ENCODE data around the gene LBP.
"Not testable (repeated sequence)": the region's sequence is repeated elsewhere in the genome, so short reads cannot be mapped to it uniquely, and the experiment has no call there.

Gene LBP

GRCh38 chr20:38383147-38383546 lies 36.9 kb downstream of the LBP start:
- no peak for TF ChIP-seq GATA1 (IDR thresholded peaks at IDR 0.05; ENCODE audit: low read depth, low read length)
- no peak for TF ChIP-seq POLR2A (IDR thresholded peaks at IDR 0.05; ENCODE audit: low read length)
- no peak for DNase-seq

GRCh38 chr20:38386004-38386403 lies 39.7 kb downstream of the LBP start:
- TF ChIP-seq GATA1 (IDR thresholded peaks at IDR 0.05; ENCODE audit: low read depth, low read length) (no peak), POLR2A (IDR thresholded peaks at IDR 0.05; ENCODE audit: low read length) (no peak)
- DNase-seq = no peak

- no peak for DNase-seq
- no peak for TF ChIP-seq POLR2A (IDR thresholded peaks at IDR 0.05; ENCODE audit: low read length)
- TF ChIP-seq GATA1 (IDR thresholded peaks at IDR 0.05; ENCODE audit: low read depth, low read length) = no peak
Observed at GRCh38 chr20:38386851-38387250, 40.6 kb downstream of the LBP start.

- no peak for TF ChIP-seq GATA1 (IDR thresholded peaks at IDR 0.05; ENCODE audit: low read depth, low read length)
- TF ChIP-seq POLR2A (IDR thresholded peaks at IDR 0.05; ENCODE audit: low read length) = no peak
- no peak for DNase-seq
Observed at GRCh38 chr20:38387953-38388352, 41.7 kb downstream of the LBP start.

GRCh38 chr20:38392356-38392755 lies 46.1 kb downstream of the LBP start:
- DNase-seq = no peak
- TF ChIP-seq POLR2A (IDR thresholded peaks at IDR 0.05; ENCODE audit: low read length) (no peak), GATA1 (IDR thresholded peaks at IDR 0.05; ENCODE audit: low read depth, low read length) (no peak)

GRCh38 chr20:38393259-38393658 lies 47.0 kb downstream of the LBP start:
- TF ChIP-seq GATA1 (IDR thresholded peaks at IDR 0.05; ENCODE audit: low read depth, low read length) (no peak), POLR2A (IDR thresholded peaks at IDR 0.05; ENCODE audit: low read length) (no peak)
- no peak for DNase-seq

GRCh38 chr20:38395165-38395564 lies 48.9 kb downstream of the LBP start:
- no peak for TF ChIP-seq POLR2A (IDR thresholded peaks at IDR 0.05; ENCODE audit: low read length)
- TF ChIP-seq GATA1 (IDR thresholded peaks at IDR 0.05; ENCODE audit: low read depth, low read length) = no peak
- no peak for DNase-seq

- not testable (repeated sequence) for DNase-seq
Observed at GRCh38 chr20:38395751-38396395, 49.6 kb downstream of the LBP start.

GRCh38 chr20:38402089-38402488 lies 55.8 kb downstream of the LBP start:
- no peak for DNase-seq
- TF ChIP-seq POLR2A (IDR thresholded peaks at IDR 0.05; ENCODE audit: low read length) (no peak), GATA1 (IDR thresholded peaks at IDR 0.05; ENCODE audit: low read depth, low read length) (no peak)

GRCh38 chr20:38402816-38403215 lies 56.5 kb downstream of the LBP start:
- DNase-seq = no peak
- TF ChIP-seq GATA1 (IDR thresholded peaks at IDR 0.05; ENCODE audit: low read depth, low read length) (no peak), POLR2A (IDR thresholded peaks at IDR 0.05; ENCODE audit: low read length) (no peak)

- TF ChIP-seq GATA1 (IDR thresholded peaks at IDR 0.05; ENCODE audit: low read depth, low read length) = no peak
- no peak for DNase-seq
Observed at GRCh38 chr20:38404016-38404415, 57.7 kb downstream of the LBP start.

- no peak for DNase-seq
- TF ChIP-seq GATA1 (IDR thresholded peaks at IDR 0.05; ENCODE audit: low read depth, low read length) = no peak
- TF ChIP-seq POLR2A (IDR thresholded peaks at IDR 0.05; ENCODE audit: low read length) = no peak
Observed at GRCh38 chr20:38405132-38405531, 58.9 kb downstream of the LBP start.

- no peak for DNase-seq
- TF ChIP-seq GATA1 (IDR thresholded peaks at IDR 0.05; ENCODE audit: low read depth, low read length) = no peak
- no peak for TF ChIP-seq POLR2A (IDR thresholded peaks at IDR 0.05; ENCODE audit: low read length)
Observed at GRCh38 chr20:38406476-38406875, 60.2 kb downstream of the LBP start.

- TF ChIP-seq POLR2A (IDR thresholded peaks at IDR 0.05; ENCODE audit: low read length) (no peak), GATA1 (IDR thresholded peaks at IDR 0.05; ENCODE audit: low read depth, low read length) (no peak)
- DNase-seq = no peak
Observed at GRCh38 chr20:38407321-38407720, 61.0 kb downstream of the LBP start.

GRCh38 chr20:38407822-38408221 lies 61.5 kb downstream of the LBP start:
- not testable (repeated sequence) for DNase-seq
